MM.1S (cell line): ENCODE measurements around the gene LOXHD1.

ENCODE experiments used
- CTCF ChIP-seq: fragments of 300-600 bp; sonication (generic); IDR thresholded peaks from 2 replicates; pipeline ENCODE4 v1.5.1; 2016; ENCODE audit warnings: antibody characterized with exemption, low read length, mixed read lengths
- EZH2 ChIP-seq: fragments of 300-600 bp; sonication (generic); optimal IDR thresholded peaks from 2 replicates; pipeline ENCODE3; 2017; ENCODE audit warnings: low read depth, mild to moderate bottlenecking, antibody characterized with exemption, low read length, mixed read lengths
- EZH2phosphoT487 ChIP-seq: fragments of 300-600 bp; sonication (generic); IDR thresholded peaks from 2 replicates; pipeline ENCODE4 v1.6.1; 2018; ENCODE audit warnings: antibody characterized with exemption, low read length

GRCh38 chr18:46560671-46561045 is 96.4 kb downstream of the LOXHD1 start:
- no peak for TF ChIP-seq CTCF
- no peak for TF ChIP-seq EZH2
- TF ChIP-seq EZH2phosphoT487, result no peak
